ENCODE measurements around the gene INTS4.
"Not testable (repeated sequence)": the region's sequence is repeated elsewhere in the genome, so short reads cannot be mapped to it uniquely, and the experiment has no call there.

Gene INTS4

GRCh38 chr11:77891256-77891655, 103.2 kb downstream of the INTS4 start:
- in situ Hi-C loops (cut with MboI; ENCODE audit: low pct_unique_long_range_greater_than_20kb, low sequenced_read_pairs); DNase-seq: not testable (repeated sequence)

- in situ Hi-C loops (cut with MboI; ENCODE audit: low pct_unique_long_range_greater_than_20kb, low sequenced_read_pairs); DNase-seq: not testable (repeated sequence)
Observed at GRCh38 chr11:77890619-77891056, 103.8 kb downstream of the INTS4 start.

GRCh38 chr11:77890100-77890614, 104.3 kb downstream of the INTS4 start:
- in situ Hi-C loops (cut with MboI; ENCODE audit: low pct_unique_long_range_greater_than_20kb, low sequenced_read_pairs): not testable (repeated sequence)

GRCh38 chr11:77889045-77889444, 105.4 kb downstream of the INTS4 start:
- DNase-seq; in situ Hi-C loops (cut with MboI; ENCODE audit: low pct_unique_long_range_greater_than_20kb, low sequenced_read_pairs): not testable (repeated sequence)

More at GRCh38 chr11:77890100-77890614, 104.3 kb downstream of the INTS4 start:
- DNase-seq: not testable (repeated sequence)

- no peak for DNase-seq
- in situ Hi-C loops (cut with MboI; ENCODE audit: low pct_unique_long_range_greater_than_20kb, low sequenced_read_pairs): no loop called here
Observed at GRCh38 chr11:77886401-77886800, 108.1 kb downstream of the INTS4 start.

- no peak for DNase-seq
- in situ Hi-C loops (cut with MboI; ENCODE audit: low pct_unique_long_range_greater_than_20kb, low sequenced_read_pairs): no loop called here
Observed at GRCh38 chr11:77884829-77885190, 109.7 kb downstream of the INTS4 start.

- in situ Hi-C loops (cut with MboI; ENCODE audit: low pct_unique_long_range_greater_than_20kb, low sequenced_read_pairs): no loop called here
Observed at GRCh38 chr11:77884186-77884828, 110.2 kb downstream of the INTS4 start.

GRCh38 chr11:77883775-77884174, 110.7 kb downstream of the INTS4 start:
- in situ Hi-C loops (cut with MboI; ENCODE audit: low pct_unique_long_range_greater_than_20kb, low sequenced_read_pairs): no loop called here
- no peak for DNase-seq

More at GRCh38 chr11:77884186-77884828, 110.2 kb downstream of the INTS4 start:
- DNase-seq: no peak

GRCh38 chr11:77882396-77882795, 112.1 kb downstream of the INTS4 start:
- in situ Hi-C loops (cut with MboI; ENCODE audit: low pct_unique_long_range_greater_than_20kb, low sequenced_read_pairs): no loop called here
- no peak for DNase-seq

- DNase-seq: peak; percentile 7
- in situ Hi-C loops (cut with MboI; ENCODE audit: low pct_unique_long_range_greater_than_20kb, low sequenced_read_pairs): no loop called here
Observed at GRCh38 chr11:77879218-77879617, 115.2 kb downstream of the INTS4 start.

GRCh38 chr11:77878247-77878646, 116.2 kb downstream of the INTS4 start:
- DNase-seq; in situ Hi-C loops (cut with MboI; ENCODE audit: low pct_unique_long_range_greater_than_20kb, low sequenced_read_pairs): not testable (repeated sequence)

- in situ Hi-C loops (cut with MboI; ENCODE audit: low pct_unique_long_range_greater_than_20kb, low sequenced_read_pairs): no loop called here
- no peak for DNase-seq
Observed at GRCh38 chr11:77876045-77876444, 118.4 kb downstream of the INTS4 start.

- in situ Hi-C loops (cut with MboI; ENCODE audit: low pct_unique_long_range_greater_than_20kb, low sequenced_read_pairs): no loop called here
Observed at GRCh38 chr11:77874206-77874605, 120.3 kb downstream of the INTS4 start.

GRCh38 chr11:77873345-77873744, 121.1 kb downstream of the INTS4 start:
- no peak for DNase-seq
- in situ Hi-C loops (cut with MboI; ENCODE audit: low pct_unique_long_range_greater_than_20kb, low sequenced_read_pairs): no loop called here

More at GRCh38 chr11:77874206-77874605, 120.3 kb downstream of the INTS4 start:
- no peak for DNase-seq

GRCh38 chr11:77871855-77872254, 122.6 kb downstream of the INTS4 start:
- in situ Hi-C loops (cut with MboI; ENCODE audit: low pct_unique_long_range_greater_than_20kb, low sequenced_read_pairs): no loop called here
- no peak for DNase-seq

GRCh38 chr11:77868744-77869143, 125.7 kb downstream of the INTS4 start:
- in situ Hi-C loops (cut with MboI; ENCODE audit: low pct_unique_long_range_greater_than_20kb, low sequenced_read_pairs): no loop called here
- DNase-seq: no peak

- in situ Hi-C loops (cut with MboI; ENCODE audit: low pct_unique_long_range_greater_than_20kb, low sequenced_read_pairs): no loop called here
- no peak for DNase-seq
Observed at GRCh38 chr11:77866336-77866735, 128.1 kb downstream of the INTS4 start.

- DNase-seq: no peak
- in situ Hi-C loops (cut with MboI; ENCODE audit: low pct_unique_long_range_greater_than_20kb, low sequenced_read_pairs): no loop called here
Observed at GRCh38 chr11:77865805-77866204, 128.7 kb downstream of the INTS4 start.

- in situ Hi-C loops (cut with MboI; ENCODE audit: low pct_unique_long_range_greater_than_20kb, low sequenced_read_pairs); DNase-seq: not testable (repeated sequence)
Observed at GRCh38 chr11:77861444-77861843, 133.0 kb downstream of the INTS4 start.

GRCh38 chr11:77857906-77858457, 136.5 kb downstream of the INTS4 start:
- in situ Hi-C loops (cut with MboI; ENCODE audit: low pct_unique_long_range_greater_than_20kb, low sequenced_read_pairs); DNase-seq: not testable (repeated sequence)

- no peak for DNase-seq
- in situ Hi-C loops (cut with MboI; ENCODE audit: low pct_unique_long_range_greater_than_20kb, low sequenced_read_pairs): no loop called here
Observed at GRCh38 chr11:77854838-77855237, 139.6 kb downstream of the INTS4 start.
